DND-41 (cell line): ENCODE measurements around the gene LCA5L.

Experiments used
- EZH2 ChIP-seq: IDR thresholded peaks from 3 replicates; pipeline ENCODE4 v1.6.1; 2012; ENCODE audit warnings: borderline replicate concordance, low read depth, mild to moderate bottlenecking, moderate library complexity, low read length, inconsistent platforms; ENCODE audit not compliant: severe bottlenecking
- TF ChIP-seq, protein P1 (sequence below): IDR thresholded peaks from 2 replicates; pipeline ENCODE4 v1.5.1; 2012; ENCODE audit warnings: borderline replicate concordance, low read length, moderate library complexity, mild to moderate bottlenecking; ENCODE audit not compliant: poor library complexity, severe bottlenecking; ENCODE audit errors: extremely low read depth

DNA sequence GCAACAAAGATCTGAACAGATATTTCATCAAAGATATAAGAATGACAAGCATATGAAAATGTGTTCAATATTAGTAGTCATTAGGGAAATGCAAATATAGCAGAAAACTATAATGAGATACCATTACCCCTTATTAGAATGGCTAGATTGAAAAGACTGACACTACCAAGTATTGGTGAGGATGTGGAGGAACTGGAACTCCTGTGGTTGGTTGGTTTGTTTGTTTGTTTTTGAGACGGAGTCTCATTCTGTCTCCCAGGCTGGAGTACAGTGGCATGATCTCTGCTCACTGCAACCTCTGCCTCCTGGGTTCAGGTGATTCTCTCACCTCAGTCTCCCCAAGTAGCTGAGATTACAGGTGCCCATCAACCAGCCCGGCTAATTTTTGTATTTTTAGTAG is 77.8 kb downstream of the LCA5L start:
- TF ChIP-seq, protein P1, sequence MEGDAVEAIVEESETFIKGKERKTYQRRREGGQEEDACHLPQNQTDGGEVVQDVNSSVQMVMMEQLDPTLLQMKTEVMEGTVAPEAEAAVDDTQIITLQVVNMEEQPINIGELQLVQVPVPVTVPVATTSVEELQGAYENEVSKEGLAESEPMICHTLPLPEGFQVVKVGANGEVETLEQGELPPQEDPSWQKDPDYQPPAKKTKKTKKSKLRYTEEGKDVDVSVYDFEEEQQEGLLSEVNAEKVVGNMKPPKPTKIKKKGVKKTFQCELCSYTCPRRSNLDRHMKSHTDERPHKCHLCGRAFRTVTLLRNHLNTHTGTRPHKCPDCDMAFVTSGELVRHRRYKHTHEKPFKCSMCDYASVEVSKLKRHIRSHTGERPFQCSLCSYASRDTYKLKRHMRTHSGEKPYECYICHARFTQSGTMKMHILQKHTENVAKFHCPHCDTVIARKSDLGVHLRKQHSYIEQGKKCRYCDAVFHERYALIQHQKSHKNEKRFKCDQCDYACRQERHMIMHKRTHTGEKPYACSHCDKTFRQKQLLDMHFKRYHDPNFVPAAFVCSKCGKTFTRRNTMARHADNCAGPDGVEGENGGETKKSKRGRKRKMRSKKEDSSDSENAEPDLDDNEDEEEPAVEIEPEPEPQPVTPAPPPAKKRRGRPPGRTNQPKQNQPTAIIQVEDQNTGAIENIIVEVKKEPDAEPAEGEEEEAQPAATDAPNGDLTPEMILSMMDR: no peak
- no peak for TF ChIP-seq EZH2
